Liver (tissue), 9 donors: ENCODE results near the gene ADAMTS2. TPM values are rescaled to one million over a fixed set of nuclear protein-coding genes. Genes with fewer than 3 reads are reported as not detected.

Source experiments
- DNase-seq: peaks from one replicate; pipeline ENCODE4 v3.0.0-alpha.2; 2017; ENCODE audit warnings: low spot score
- H3K27ac ChIP-seq, 2 donors: one replicate each; pipeline ENCODE4 v1.7.0; 2013; ENCODE audit warnings: inconsistent platforms in 2 of 2, low read length in 2 of 2, control low read depth in 1 of 2, low read depth in 1 of 2, mild to moderate bottlenecking in 1 of 2
- H3K27me3 ChIP-seq, 4 donors: one replicate each; pipeline versions ENCODE4 v1.6.1 to v1.7.0; 2013; ENCODE audit warnings: low read length in 3 of 4, inconsistent platforms in 1 of 4, mild to moderate bottlenecking in 1 of 4, moderate library complexity in 1 of 4; ENCODE audit not compliant: control insufficient read depth in 4 of 4, insufficient read depth in 4 of 4
- H3K36me3 ChIP-seq, 4 donors: one replicate each; pipeline versions ENCODE4 v1.6.1 to v1.7.0; 2013; ENCODE audit warnings: low read length in 3 of 4, mild to moderate bottlenecking in 3 of 4, low read depth in 1 of 4, moderate library complexity in 1 of 4; ENCODE audit not compliant: control insufficient read depth in 4 of 4, insufficient read depth in 3 of 4
- H3K4me1 ChIP-seq, 4 donors: one replicate each; pipeline versions ENCODE4 v1.6.1 to v1.7.0; 2013; ENCODE audit warnings: low read length in 3 of 4, mild to moderate bottlenecking in 3 of 4, moderate library complexity in 1 of 4; ENCODE audit not compliant: control insufficient read depth in 4 of 4, insufficient read depth in 4 of 4
- H3K4me3 ChIP-seq, 3 donors: one replicate each; pipeline versions ENCODE4 v1.6.1 to v1.7.0; 2013; ENCODE audit warnings: low read length in 3 of 3, control low read depth in 1 of 3, low read depth in 1 of 3, mild to moderate bottlenecking in 1 of 3
- H3K9ac ChIP-seq, 2 donors: one replicate each; pipeline ENCODE4 v1.7.0; 2013; ENCODE audit warnings: low read length in 2 of 2, mild to moderate bottlenecking in 2 of 2, moderate library complexity in 2 of 2, control low read depth in 1 of 2, low read depth in 1 of 2
- H3K9me3 ChIP-seq, 4 donors: one replicate each; pipeline versions ENCODE4 v1.6.1 to v1.7.0; 2013; ENCODE audit warnings: low read length in 3 of 4; ENCODE audit not compliant: control insufficient read depth in 4 of 4
- EGR1 ChIP-seq, 2 donors: IDR thresholded peaks; 2 replicates each; pipeline ENCODE4 v1.6.1; 2016 to 2018; ENCODE audit warnings: antibody characterized with exemption in 2 of 2, low read depth in 2 of 2
- NR2F2 ChIP-seq: IDR thresholded peaks from 2 replicates; pipeline ENCODE4 v1.6.1; 2016; ENCODE audit warnings: antibody characterized with exemption
- RAD21 ChIP-seq, 2 donors: IDR thresholded peaks; 2 replicates each; pipeline ENCODE4 v1.6.1; 2016; ENCODE audit warnings: antibody characterized with exemption in 2 of 2, mild to moderate bottlenecking in 2 of 2
- RXRA ChIP-seq, 2 donors: IDR thresholded peaks; 2 replicates each; pipeline ENCODE4 v1.6.1; 2017 to 2018; ENCODE audit warnings: antibody characterized with exemption in 2 of 2, mild to moderate bottlenecking in 1 of 2
- SP1 ChIP-seq: IDR thresholded peaks from 2 replicates; pipeline ENCODE4 v1.6.1; 2018; ENCODE audit warnings: antibody characterized with exemption, mild to moderate bottlenecking
- TAF1 ChIP-seq: conservative IDR thresholded peaks from 2 replicates; pipeline ENCODE4 v1.6.1; 2016; ENCODE audit warnings: antibody characterized with exemption, mild to moderate bottlenecking
- WGBS: extraction: QIAGEN DNeasy Blood & Tissue Kit; methylation state at CpG from one replicate; pipeline ENCODE4 v1.1.7; 2013; 5-methylcytosine and 5-hydroxymethylcytosine counted together
- polyA plus RNA-seq, 2 donors: library from polyadenylated mRNA; stranded (reverse) in 1 of 2; unstranded in 1 of 2; fragments of 200-250 nt in 1 of 2; fragments of >200 nt in 1 of 2; fragmentation: Nextera tagmentation in 1 of 2; extraction: Ambion mirVana in 1 of 2; gene quantifications; one replicate each; pipeline versions ENCODE4 v1.2.1 to v1.2.3, GENCODE V29; 2013 to 2015
- total RNA-seq, 2 donors: library from RNA; depleted of rRNA; stranded (reverse); fragments of >200 nt; gene quantifications; one replicate each; pipeline ENCODE4 v1.2.3, GENCODE V29; 2014
- TF ChIP-seq, protein P1 (sequence below): IDR thresholded peaks from 2 replicates; pipeline ENCODE4 v1.6.1; 2016; ENCODE audit warnings: antibody characterized with exemption
- TF ChIP-seq, protein P2 (sequence below): fragments of 150-350 bp; IDR thresholded peaks from 2 replicates; pipeline ENCODE4 v1.5.1; 2017; ENCODE audit warnings: improper control_type of control experiment, low read depth, low read length; ENCODE audit not compliant: missing input control
- TF ChIP-seq, protein P3 (sequence below): IDR thresholded peaks from 2 replicates; pipeline ENCODE4 v1.6.1; 2016; ENCODE audit warnings: antibody characterized with exemption
- TF ChIP-seq, protein P4 (sequence below): IDR thresholded peaks from 2 replicates; pipeline ENCODE4 v1.6.1; 2016; ENCODE audit warnings: antibody characterized with exemption, mild to moderate bottlenecking
- donor health status: healthy.
- donor health status: healthy.
- donor health status: healthy.
- donor health status: healthy.
- donor health status: healthy.

ADAMTS2 gene
- total and polyA plus RNA-seq, 4 donors = 2.7 to 24.3 (median 12.0) TPM

DNA sequence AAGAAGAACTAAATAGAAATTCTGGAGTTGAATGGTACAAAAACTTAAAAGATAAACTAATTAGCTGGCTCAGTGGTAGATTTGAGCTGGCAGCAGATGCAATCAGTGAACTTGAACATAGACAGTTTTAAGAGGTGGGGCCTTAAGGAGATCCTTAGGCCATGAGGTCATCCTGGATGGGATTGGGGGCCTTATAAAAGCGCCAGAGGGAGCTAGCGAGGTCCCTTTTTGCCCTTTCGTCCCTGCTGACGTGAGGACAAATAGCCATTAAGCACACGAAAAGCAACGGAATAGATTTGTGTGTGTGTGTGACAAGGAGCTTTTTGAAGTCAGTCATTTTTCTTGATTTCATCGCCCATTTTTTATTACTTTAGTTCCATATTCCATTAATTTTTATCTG is 201.8 kb downstream of the ADAMTS2 start:
- H3K4me1 ChIP-seq = no peaks in the 10 kb centered on the region
- TF ChIP-seq EGR1 (IDR thresholded peaks at IDR 0.05; ENCODE audit: low read depth in 2 of 2) = no peak
- TF ChIP-seq, protein P1, sequence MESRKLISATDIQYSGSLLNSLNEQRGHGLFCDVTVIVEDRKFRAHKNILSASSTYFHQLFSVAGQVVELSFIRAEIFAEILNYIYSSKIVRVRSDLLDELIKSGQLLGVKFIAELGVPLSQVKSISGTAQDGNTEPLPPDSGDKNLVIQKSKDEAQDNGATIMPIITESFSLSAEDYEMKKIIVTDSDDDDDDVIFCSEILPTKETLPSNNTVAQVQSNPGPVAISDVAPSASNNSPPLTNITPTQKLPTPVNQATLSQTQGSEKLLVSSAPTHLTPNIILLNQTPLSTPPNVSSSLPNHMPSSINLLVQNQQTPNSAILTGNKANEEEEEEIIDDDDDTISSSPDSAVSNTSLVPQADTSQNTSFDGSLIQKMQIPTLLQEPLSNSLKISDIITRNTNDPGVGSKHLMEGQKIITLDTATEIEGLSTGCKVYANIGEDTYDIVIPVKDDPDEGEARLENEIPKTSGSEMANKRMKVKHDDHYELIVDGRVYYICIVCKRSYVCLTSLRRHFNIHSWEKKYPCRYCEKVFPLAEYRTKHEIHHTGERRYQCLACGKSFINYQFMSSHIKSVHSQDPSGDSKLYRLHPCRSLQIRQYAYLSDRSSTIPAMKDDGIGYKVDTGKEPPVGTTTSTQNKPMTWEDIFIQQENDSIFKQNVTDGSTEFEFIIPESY = no peak
- TF ChIP-seq, protein P2, sequence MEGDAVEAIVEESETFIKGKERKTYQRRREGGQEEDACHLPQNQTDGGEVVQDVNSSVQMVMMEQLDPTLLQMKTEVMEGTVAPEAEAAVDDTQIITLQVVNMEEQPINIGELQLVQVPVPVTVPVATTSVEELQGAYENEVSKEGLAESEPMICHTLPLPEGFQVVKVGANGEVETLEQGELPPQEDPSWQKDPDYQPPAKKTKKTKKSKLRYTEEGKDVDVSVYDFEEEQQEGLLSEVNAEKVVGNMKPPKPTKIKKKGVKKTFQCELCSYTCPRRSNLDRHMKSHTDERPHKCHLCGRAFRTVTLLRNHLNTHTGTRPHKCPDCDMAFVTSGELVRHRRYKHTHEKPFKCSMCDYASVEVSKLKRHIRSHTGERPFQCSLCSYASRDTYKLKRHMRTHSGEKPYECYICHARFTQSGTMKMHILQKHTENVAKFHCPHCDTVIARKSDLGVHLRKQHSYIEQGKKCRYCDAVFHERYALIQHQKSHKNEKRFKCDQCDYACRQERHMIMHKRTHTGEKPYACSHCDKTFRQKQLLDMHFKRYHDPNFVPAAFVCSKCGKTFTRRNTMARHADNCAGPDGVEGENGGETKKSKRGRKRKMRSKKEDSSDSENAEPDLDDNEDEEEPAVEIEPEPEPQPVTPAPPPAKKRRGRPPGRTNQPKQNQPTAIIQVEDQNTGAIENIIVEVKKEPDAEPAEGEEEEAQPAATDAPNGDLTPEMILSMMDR = peak; percentile 15
- TF ChIP-seq, protein P3, sequence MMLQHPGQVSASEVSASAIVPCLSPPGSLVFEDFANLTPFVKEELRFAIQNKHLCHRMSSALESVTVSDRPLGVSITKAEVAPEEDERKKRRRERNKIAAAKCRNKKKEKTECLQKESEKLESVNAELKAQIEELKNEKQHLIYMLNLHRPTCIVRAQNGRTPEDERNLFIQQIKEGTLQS = no peak
- no peak for TF ChIP-seq RXRA (IDR thresholded peaks at IDR 0.05)
- peak; percentile 24 for TF ChIP-seq NR2F2
- TF ChIP-seq SP1 = no peak
- no peak for TF ChIP-seq TAF1
- TF ChIP-seq RAD21 (IDR thresholded peaks at IDR 0.05) = peak; percentile 13 to 30
- H3K9me3 ChIP-seq = no peaks in the 10 kb centered on the region
- no peaks in the 10 kb centered on the region for H3K27me3 ChIP-seq
- H3K27ac ChIP-seq = peak overlapping the region in 1 of 2 donors; percentile 37
- H3K36me3 ChIP-seq = no peaks in the 10 kb centered on the region
- no peak overlapping the region for H3K9ac ChIP-seq
- WGBS = 39% methylated on average over 7 of the region's 7 CpGs
- no peak overlapping the region for H3K4me3 ChIP-seq
- no peak for DNase-seq

DNA sequence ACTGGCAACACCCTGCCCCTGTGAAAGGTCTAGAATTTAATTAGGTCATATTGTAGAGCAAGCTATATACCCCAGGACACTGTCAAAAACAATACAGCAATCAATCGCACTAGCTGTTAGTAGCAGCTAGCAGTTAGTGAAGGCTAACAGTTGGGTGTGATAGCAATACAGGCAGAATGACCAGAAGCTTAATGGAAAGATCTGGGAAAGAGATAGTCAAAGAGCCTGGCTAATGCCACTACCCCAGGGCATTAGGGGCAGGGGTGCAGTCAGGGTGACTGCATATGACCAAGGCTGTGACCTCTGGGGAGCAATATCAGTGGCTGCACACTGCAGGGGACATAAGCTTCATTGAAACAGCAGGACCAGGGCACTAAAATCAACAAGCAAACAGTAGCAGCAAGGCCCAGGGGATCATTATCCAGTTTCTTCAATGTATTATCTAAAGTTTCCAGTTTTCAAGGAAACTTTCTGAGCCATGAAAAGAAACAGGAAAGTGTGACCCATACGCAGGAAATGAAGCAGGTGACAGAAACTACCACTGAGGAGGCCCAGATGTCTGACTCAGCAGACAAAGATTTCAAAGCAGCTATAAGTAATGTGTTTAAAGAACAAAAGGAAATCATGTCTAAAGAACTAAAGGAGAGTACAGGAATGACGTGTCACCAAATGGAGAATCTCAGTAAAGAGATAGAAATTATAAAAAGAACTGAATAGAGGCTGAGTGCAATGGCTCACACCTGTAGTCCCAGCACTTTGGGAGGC is 202.6 kb downstream of the ADAMTS2 start:
- no peaks in the 10 kb centered on the region for H3K36me3 ChIP-seq
- no peaks in the 10 kb centered on the region for H3K4me1 ChIP-seq
- H3K4me3 ChIP-seq = no peak overlapping the region
- TF ChIP-seq, protein P4, sequence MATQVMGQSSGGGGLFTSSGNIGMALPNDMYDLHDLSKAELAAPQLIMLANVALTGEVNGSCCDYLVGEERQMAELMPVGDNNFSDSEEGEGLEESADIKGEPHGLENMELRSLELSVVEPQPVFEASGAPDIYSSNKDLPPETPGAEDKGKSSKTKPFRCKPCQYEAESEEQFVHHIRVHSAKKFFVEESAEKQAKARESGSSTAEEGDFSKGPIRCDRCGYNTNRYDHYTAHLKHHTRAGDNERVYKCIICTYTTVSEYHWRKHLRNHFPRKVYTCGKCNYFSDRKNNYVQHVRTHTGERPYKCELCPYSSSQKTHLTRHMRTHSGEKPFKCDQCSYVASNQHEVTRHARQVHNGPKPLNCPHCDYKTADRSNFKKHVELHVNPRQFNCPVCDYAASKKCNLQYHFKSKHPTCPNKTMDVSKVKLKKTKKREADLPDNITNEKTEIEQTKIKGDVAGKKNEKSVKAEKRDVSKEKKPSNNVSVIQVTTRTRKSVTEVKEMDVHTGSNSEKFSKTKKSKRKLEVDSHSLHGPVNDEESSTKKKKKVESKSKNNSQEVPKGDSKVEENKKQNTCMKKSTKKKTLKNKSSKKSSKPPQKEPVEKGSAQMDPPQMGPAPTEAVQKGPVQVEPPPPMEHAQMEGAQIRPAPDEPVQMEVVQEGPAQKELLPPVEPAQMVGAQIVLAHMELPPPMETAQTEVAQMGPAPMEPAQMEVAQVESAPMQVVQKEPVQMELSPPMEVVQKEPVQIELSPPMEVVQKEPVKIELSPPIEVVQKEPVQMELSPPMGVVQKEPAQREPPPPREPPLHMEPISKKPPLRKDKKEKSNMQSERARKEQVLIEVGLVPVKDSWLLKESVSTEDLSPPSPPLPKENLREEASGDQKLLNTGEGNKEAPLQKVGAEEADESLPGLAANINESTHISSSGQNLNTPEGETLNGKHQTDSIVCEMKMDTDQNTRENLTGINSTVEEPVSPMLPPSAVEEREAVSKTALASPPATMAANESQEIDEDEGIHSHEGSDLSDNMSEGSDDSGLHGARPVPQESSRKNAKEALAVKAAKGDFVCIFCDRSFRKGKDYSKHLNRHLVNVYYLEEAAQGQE = no peak
- TF ChIP-seq, protein P3 = no peak
- no peak overlapping the region for H3K9ac ChIP-seq
- H3K27ac ChIP-seq = no peak overlapping the region
- H3K9me3 ChIP-seq = no peaks in the 10 kb centered on the region
- H3K27me3 ChIP-seq = no peaks in the 10 kb centered on the region
- 71% methylated on average over 3 of the region's 3 CpGs for WGBS
- no peak for DNase-seq
